HG02642 (cell line): ENCODE data around the gene TUBA8.
"Not testable (repeated sequence)": the region's sequence is repeated elsewhere in the genome, so short reads cannot be mapped to it uniquely, and the experiment has no call there.

Experiments used
- ATAC-seq: cut with Tn5 transposase; IDR thresholded peaks from one replicate; pipeline ENCODE4 v1.9.1; 2021; ENCODE audit warnings: mild to moderate bottlenecking; ENCODE audit not compliant: unreplicated experiment, poor library complexity

Gene TUBA8

GRCh38 chr22:18103527-18104269, 6.9 kb upstream of the TUBA8 start:
- ATAC-seq: no peak

GRCh38 chr22:18104566-18104965, 6.0 kb upstream of the TUBA8 start:
- ATAC-seq: no peak

GRCh38 chr22:18105981-18106380, 4.6 kb upstream of the TUBA8 start:
- ATAC-seq: not testable (repeated sequence)

- ATAC-seq: not testable (repeated sequence)
Observed at GRCh38 chr22:18106550-18107341, 3.9 kb upstream of the TUBA8 start.

GRCh38 chr22:18108187-18108586, 2.4 kb upstream of the TUBA8 start:
- ATAC-seq: no peak

- ATAC-seq: no peak
Observed at GRCh38 chr22:18109410-18110193, 1.0 kb upstream of the TUBA8 start.

GRCh38 chr22:18110954-18111758, 547 bp downstream of the TUBA8 start:
- no peak for ATAC-seq

GRCh38 chr22:18111759-18112330, 1.2 kb downstream of the TUBA8 start:
- no peak for ATAC-seq

GRCh38 chr22:18112440-18112839, 1.8 kb downstream of the TUBA8 start:
- ATAC-seq: no peak

- ATAC-seq: no peak
Observed at GRCh38 chr22:18113680-18114394, 3.2 kb downstream of the TUBA8 start.

GRCh38 chr22:18114495-18114894, 3.9 kb downstream of the TUBA8 start:
- ATAC-seq: no peak

GRCh38 chr22:18114976-18115652, 4.5 kb downstream of the TUBA8 start:
- no peak for ATAC-seq

GRCh38 chr22:18115906-18116371, 5.3 kb downstream of the TUBA8 start:
- no peak for ATAC-seq

- ATAC-seq: no peak
Observed at GRCh38 chr22:18116634-18117033, 6.0 kb downstream of the TUBA8 start.

- no peak for ATAC-seq
Observed at GRCh38 chr22:18118345-18118915, 7.8 kb downstream of the TUBA8 start.

- ATAC-seq: no peak
Observed at GRCh38 chr22:18119409-18120110, 9.0 kb downstream of the TUBA8 start.

- ATAC-seq: no peak
Observed at GRCh38 chr22:18120857-18121256, 10.2 kb downstream of the TUBA8 start.

- no peak for ATAC-seq
Observed at GRCh38 chr22:18121506-18121905, 10.9 kb downstream of the TUBA8 start.
